PFSK-1 (cell line): Measurements from ENCODE around the gene PHF11.

ENCODE experiments used
- FOXP2 ChIP-seq: optimal IDR thresholded peaks from 2 replicates; pipeline ENCODE3; 2011; ENCODE audit warnings: borderline replicate concordance, control low read depth, inconsistent platforms; ENCODE audit not compliant: insufficient read depth; ENCODE audit errors: extremely low read length, extremely low read depth
- POLR2AphosphoS5 ChIP-seq: IDR thresholded peaks from 2 replicates; pipeline ENCODE4 v1.6.1; 2012; ENCODE audit warnings: low read depth, mild to moderate bottlenecking, control low read depth, low read length, moderate library complexity
- TAF1 ChIP-seq: IDR thresholded peaks from 2 replicates; pipeline ENCODE4 v1.6.1; 2012; ENCODE audit warnings: low read length, control low read depth, borderline replicate concordance; ENCODE audit not compliant: insufficient read depth
- TF ChIP-seq, protein P1 (sequence below), 2 experiments: IDR thresholded peaks; 2 replicates each; pipeline versions ENCODE4 v1.6.1 to v1.8.0; 2011 to 2012; ENCODE audit warnings: low read depth in 2 of 2, low read length in 2 of 2, control low read depth in 1 of 2, inconsistent platforms in 1 of 2, mild to moderate bottlenecking in 1 of 2, moderate library complexity in 1 of 2; ENCODE audit not compliant: insufficient read depth in 1 of 2

DNA sequence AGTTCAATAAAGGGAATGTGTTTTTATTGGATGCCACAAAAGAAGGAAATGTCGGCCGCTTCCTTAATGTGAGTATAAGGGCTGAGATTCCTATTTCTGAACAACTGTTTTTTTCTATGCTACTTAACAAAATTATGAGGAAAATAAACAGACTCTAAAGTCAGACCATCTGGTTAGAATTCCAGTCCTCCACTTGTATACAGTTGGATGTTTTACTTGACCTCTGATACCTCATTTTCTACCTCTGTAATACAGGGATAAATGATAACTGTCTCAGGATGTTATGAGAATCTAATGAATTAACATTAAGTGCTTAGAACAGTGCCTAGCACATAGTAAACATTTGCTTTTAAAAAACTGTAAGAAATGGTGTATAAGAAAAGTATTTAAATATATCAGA is 7.2 kb upstream of the PHF11 start:
- TF ChIP-seq TAF1 = no peak
- no peak for TF ChIP-seq POLR2AphosphoS5
- TF ChIP-seq FOXP2 = no peak
- TF ChIP-seq, protein P1, sequence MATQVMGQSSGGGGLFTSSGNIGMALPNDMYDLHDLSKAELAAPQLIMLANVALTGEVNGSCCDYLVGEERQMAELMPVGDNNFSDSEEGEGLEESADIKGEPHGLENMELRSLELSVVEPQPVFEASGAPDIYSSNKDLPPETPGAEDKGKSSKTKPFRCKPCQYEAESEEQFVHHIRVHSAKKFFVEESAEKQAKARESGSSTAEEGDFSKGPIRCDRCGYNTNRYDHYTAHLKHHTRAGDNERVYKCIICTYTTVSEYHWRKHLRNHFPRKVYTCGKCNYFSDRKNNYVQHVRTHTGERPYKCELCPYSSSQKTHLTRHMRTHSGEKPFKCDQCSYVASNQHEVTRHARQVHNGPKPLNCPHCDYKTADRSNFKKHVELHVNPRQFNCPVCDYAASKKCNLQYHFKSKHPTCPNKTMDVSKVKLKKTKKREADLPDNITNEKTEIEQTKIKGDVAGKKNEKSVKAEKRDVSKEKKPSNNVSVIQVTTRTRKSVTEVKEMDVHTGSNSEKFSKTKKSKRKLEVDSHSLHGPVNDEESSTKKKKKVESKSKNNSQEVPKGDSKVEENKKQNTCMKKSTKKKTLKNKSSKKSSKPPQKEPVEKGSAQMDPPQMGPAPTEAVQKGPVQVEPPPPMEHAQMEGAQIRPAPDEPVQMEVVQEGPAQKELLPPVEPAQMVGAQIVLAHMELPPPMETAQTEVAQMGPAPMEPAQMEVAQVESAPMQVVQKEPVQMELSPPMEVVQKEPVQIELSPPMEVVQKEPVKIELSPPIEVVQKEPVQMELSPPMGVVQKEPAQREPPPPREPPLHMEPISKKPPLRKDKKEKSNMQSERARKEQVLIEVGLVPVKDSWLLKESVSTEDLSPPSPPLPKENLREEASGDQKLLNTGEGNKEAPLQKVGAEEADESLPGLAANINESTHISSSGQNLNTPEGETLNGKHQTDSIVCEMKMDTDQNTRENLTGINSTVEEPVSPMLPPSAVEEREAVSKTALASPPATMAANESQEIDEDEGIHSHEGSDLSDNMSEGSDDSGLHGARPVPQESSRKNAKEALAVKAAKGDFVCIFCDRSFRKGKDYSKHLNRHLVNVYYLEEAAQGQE (IDR thresholded peaks at IDR 0.05; ENCODE audit: insufficient read depth in 1 of 2, low read depth in 2 of 2, low read length in 2 of 2) = no peak
